Measurements from ENCODE around the gene OBSCN. TPM values are rescaled to one million over a fixed set of nuclear protein-coding genes. Genes with fewer than 3 reads are reported as not detected.

OBSCN gene
- total RNA-seq, 1 experiment from 2014 or later: 1.1 TPM

GRCh38 chr1:228354390-228355320, 146.8 kb downstream of the OBSCN start:
- no peak for DNase-seq (ENCODE audit: low spot score)

- DNase-seq (ENCODE audit: low spot score): no peak
Measured at GRCh38 chr1:228356897-228357680, 149.2 kb downstream of the OBSCN start.

DNA sequence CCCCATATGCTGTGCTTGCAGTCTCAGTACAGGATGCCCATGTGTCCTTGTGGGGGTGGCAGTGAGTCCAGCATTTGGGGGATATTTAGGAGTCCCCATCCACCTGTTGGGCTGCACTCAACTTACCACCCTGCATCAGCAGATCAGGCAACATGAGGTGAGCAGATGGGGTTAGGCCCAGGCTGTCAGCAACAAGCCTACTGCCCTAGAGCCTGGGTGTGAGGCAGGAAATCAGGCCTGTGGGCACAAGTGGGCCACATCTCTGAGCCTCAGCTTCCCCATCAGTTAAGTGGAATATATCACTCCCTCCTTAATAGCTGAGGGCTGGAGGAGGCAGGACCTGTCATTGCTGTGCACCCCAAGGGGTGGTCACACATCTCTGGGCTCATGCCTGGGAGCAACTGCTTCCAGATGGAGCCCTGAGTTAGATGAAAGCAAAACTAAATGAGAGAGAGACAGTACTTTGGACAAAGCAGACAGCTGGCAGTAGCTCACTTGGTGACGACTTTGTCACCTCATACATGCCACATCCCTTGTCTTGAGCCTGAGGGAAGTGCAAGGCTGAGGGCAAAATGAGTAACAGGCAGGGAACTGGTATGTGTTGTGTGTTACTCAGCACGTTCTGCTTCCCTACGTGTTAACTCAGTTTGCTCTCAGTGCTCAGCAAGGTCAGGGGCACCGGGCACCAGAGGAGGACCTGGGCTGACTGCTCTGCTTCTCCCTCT, 150.4 kb downstream of the OBSCN start:
- no peak for DNase-seq (ENCODE audit: low spot score)

GRCh38 chr1:228358764-228359612, 151.1 kb downstream of the OBSCN start:
- no peak for DNase-seq (ENCODE audit: low spot score)

- no peak for DNase-seq (ENCODE audit: low spot score)
Measured at GRCh38 chr1:228359613-228360532, 152.0 kb downstream of the OBSCN start.

DNA sequence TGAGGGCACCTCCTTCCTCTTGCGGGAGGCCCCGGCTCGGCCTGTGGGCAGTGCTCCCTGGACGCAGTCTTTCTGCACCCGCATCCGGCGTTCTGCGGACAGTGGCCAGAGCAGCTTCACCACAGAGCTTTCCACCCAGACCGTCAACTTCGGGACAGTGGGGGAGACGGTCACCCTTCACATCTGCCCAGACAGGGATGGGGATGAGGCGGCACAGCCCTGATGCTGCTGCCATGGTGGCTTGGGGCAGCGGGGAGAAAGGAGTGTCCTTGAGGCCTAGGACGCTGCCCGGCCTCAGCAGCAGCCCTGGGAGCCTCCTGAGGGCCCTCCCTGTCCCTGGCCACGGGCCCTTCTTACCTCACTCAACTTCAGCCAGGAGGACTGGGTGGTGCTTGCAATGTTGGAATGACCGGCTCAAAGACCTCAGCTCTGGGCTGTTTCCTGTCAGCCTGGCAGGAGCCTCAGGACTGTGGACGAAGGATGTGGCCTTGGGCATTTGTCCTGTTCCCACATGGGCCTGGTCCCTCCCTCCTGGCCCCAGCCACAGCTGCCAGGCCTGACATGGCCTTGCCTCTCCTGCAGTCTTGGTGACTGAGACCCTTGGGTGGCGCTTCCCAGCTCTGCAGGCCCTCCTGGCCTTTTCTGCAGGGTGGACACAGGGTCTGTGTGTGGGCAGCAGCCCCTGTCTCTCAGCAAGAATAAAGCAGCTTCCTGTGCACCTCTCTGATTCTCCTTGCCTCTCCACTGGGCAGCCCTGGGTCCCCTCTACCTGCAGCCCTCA, 152.9 kb downstream of the OBSCN start:
- DNase-seq (ENCODE audit: low spot score): no peak

GRCh38 chr1:228361314-228362140, 153.7 kb downstream of the OBSCN start:
- no peak for DNase-seq (ENCODE audit: low spot score)

DNA sequence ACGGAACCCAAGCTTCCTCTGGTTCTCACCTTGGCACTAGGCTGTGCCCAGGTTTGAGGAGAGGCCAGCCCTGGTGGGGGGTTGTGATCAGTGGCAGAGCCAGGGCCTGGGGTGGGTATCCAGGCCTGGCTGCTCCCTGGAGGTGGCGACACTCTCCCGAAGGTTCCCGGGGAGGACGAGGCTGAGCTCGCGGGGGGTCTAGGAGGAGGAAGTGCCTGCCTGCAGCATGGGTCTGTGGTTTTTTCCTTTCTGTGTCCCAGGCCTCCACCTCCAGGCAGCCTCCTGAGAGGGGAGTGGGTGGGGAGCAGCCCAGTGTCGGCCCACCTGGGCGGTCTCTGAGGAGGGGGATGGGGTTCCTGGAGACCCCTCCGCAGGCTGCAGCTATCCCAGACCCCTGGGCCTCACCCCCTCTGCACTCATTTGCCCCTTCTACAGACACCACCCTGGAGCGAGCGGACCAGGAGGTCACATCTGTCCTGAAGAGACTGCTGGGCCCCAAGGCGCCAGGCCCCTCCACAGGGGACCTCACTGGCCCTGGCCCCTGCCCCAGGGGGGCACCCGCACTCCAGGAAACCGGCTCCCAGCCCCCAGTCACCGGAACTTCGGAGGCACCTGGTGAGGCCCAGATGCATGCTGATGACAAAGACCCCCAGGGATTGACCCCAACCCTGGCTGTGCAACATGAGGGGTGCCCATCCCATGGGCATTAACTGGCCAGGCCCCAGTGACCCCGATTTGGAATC, 154.5 kb downstream of the OBSCN start:
- no peak for DNase-seq (ENCODE audit: low spot score)

DNA sequence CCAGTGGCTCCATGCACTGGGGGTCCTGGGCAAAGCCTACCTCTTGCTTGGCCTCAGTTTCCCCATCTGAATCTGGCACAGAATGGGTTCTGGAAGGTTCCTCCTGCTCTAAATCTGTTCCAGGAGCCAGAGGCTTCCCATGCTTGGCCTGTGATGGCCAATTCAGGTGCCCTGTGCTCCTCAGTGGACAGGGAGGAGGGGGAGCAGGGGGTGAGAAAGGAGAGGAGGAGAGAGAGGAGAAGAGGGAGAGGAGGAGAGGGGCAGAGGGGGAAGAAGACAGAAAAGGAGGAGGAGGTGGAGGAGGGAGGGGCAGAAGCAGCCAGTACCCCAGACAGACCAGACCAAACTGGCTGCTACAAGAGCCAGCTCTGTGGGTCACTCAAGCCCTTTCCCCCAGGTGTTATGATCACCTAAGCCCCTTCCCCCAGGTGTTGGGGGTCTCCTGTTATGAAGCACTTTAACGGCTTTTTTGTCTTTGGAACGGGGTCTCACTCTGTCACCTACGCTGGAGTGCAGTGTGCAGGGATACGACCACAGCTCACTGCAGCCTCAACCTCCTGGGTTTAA, 155.1 kb downstream of the OBSCN start:
- no peak for DNase-seq (ENCODE audit: low spot score)

DNA sequence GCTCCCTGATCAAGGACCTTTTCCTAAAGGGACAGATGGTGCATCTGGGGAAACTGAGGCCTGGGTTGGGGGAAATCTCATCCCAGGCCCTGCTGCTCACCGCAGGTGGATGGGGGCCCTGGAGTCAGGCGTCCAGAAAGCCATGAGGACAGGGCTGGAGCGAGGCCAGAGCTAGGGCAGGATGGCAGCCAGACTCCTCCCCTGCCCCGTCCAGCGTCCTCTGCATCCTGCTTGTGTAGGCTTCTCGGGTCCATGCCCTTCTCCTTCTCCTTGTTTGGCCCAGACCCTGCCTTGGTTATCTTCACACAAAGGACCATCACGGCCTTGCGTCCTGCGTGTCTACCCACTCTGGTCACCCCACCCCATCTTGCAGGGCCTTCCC, 155.8 kb downstream of the OBSCN start:
- no peak for DNase-seq (ENCODE audit: low spot score)

GRCh38 chr1:228364068-228364705, 156.3 kb downstream of the OBSCN start:
- DNase-seq (ENCODE audit: low spot score): no peak

DNA sequence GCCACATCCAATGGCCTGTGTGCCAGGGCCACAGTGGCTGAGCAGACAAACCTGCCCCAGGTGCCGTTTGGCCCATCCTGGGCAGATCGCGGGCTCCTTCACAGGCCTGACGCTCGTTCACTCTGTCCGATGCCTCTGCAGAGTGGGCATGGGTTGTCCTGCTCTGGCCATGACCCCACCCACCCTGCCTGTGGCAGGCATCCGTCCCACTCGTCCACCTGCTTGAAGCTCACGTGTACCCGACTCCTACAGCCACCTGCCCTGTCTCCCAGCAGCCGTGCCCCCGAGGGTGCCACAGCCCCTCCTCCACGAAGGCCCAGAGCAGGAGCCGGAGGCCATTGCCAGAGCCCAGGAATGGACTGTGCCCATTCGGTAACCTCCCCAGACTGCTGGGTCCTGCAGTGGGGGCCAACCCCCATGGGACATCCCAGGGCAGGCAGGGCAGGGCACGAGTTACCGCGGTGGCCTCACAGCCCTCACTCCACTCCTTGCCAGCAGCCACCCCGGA, 156.9 kb downstream of the OBSCN start:
- DNase-seq (ENCODE audit: low spot score): no peak

DNA sequence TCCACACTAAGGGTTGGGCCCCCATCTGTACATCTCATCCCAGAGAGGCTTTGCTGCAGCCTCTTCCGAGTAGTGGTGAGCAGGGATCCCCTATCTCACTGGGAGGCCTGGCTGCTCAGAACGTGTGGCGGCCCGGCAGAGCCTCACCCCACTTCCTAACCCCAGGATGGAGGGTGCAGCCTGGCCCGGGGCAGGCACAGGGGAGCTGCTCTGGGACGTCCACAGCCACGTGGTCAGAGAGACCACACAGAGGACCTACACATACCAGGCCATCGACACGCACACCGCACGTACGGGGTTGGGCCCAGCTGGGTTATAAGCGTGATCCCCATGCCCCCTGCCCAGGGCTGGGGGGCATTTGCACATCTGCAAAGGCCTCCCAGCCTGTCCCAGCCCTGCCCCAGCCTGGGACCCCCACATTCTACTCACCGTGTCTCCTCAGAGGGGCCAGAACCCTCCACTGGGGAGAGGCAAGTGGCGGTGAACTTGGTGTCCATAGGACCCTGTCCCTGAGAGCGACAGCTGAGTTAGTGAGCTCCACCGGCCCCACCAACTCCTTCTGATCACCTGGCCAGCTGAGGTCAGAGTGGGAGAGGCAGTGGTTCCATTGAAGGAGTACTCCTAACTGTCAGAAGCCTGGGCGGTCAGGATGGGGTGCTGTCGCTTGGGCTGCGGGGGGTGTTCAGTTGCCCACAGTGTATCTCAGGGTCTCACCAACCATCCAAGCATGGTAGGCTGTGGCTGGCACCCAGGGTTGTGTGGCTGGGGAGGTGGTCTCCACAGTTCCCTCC, 157.6 kb downstream of the OBSCN start:
- DNase-seq (ENCODE audit: low spot score): no peak

GRCh38 chr1:228366062-228366865, 158.4 kb downstream of the OBSCN start:
- DNase-seq (ENCODE audit: low spot score): no peak

All from H4 (cell line).